Embryonic facial prominence (tissue), 1 donor: ENCODE measurements around the gene NOX5.

ENCODE experiments used
- DNase-seq: peaks from one replicate; pipeline ENCODE4 v3.0.0-alpha.2; 2016; ENCODE audit errors: extremely low spot score

Gene NOX5

DNA sequence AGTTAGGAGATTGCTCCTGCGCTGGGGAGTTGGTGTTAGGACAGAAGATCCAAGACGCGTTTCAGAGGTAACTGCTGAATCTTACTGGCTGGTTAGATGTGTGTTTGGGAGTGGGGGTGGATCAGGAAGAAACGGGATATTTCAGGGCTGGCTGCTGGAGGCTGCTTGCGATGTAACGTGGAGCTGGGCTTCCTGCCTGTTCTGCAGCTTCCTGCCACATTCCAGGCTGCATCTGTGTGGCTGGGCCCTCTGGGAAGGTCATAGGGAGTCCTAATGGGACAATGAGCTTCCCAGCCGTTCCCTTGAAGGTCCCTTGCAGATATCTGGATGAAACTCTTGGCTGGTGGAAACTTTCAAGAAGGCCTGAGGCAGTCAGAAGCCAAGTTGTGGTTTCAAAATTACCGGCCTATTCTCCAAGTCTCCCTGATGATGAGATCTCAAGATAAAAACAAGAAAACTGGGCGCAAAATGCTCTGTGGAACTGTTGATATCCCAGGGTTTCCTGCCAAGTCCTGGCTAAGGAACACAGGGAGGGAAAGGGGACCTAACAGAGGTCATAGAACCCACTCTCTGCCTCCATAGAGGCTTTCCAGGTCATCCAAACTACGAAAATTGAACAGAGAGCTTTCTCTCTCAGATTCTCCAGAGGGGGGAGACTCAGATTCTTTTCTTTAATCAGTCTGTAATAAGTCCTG is 67.0 kb downstream of the NOX5 start:
- no peak for DNase-seq

- DNase-seq: no peak
Observed at GRCh38 chr15:69082021-69082502, 67.6 kb downstream of the NOX5 start.

GRCh38 chr15:69082554-69082953 is 68.1 kb downstream of the NOX5 start:
- no peak for DNase-seq

DNA sequence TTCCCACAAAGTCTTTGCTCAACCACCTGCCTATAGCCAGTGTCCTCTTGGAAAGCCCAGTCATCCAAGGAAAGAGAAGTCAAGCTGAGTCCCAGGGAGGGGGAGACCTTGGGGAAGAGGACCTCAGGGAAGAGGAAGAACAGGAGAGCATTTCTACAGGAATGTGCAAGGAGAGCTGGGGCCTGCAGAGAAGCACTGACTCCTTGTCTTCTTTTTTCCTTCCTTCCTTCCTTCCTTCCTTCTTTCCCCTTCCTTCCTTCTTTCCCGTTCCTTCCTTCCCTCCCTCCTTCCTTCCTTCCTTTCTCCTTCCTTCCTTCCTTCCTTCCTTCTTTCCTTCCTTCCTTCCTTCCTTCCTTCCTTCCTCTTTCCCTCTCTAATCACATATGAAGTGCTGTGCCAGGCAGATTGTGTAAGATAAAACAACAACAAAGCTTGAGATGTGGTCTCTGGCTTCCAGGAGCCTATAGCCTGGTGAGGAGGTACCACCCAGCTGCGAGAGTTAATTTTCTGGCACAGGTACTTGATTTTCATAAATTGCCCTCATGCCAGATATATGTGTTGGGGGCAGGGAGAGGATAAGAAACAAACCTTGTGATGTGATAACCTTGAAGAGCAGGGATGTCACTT is 70.0 kb downstream of the NOX5 start:
- no peak for DNase-seq

DNA sequence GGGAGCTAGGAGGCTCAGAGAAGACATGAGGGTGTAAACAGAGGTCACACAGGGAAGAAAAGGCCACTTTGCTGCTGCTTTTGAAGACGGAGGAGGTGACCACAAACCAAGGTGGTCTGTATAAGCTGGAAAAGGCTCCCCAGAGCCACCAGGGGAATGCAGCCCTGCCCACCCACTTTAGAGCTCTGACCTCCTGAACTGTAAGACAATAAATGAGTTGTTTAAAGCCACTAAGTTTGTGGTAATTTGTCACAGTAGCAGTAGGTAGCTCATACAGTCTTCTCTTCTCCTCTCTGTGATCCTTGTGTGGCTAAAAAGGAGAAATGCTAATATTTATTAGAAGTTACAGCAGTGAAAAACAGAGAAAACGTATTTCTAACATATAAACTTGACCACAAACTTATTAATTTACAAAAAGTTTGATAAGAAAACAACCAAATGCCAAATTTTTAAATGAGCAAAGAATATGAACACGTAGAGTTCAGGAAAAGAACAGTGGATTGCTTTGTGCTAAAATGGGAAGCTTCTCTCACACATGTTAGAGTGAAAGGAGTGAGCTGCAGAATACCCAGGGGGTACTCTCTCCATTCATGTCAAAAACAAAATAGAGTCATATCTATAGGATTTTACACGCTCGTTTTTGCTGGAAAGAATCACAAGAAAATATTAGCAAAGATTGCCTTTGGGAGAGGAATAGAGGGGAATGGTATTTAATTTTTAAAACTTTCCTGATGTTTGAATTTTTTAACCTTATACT is 71.0 kb downstream of the NOX5 start:
- no peak for DNase-seq

- DNase-seq: no peak
Observed at GRCh38 chr15:69086427-69087204, 72.1 kb downstream of the NOX5 start.

GRCh38 chr15:69087366-69087976 is 73.0 kb downstream of the NOX5 start:
- no peak for DNase-seq

DNA sequence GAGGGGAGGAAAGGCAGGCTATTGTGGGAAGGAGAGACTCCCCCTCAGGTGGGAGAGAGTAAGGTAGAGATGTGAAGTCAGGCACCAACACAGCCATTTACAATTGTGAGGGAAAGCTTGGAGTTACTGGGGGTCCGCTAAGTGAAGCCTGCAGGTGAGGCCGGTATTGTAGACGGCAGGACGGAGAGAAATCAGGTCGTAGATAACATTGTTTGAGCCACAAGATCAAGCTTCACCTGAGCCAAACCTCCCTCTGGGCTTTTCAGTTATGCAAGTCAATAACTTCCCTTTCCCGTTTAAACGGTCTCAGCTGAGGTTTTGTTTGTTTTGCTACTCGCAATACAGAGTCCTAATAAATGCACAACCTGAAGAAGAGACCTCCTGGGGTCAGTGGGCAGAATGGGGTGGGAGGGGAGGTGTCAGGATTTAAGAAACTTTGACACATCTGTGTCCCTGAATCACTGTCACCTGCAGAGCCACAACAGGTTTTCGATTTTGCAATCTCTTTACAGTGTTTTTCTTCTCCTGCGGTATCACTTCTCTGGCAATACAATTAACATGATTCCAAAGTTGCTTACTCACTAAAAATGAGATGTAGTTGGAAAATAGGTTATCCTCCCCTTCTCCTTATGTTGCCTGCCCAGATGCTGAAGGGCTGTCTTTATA is 73.9 kb downstream of the NOX5 start:
- no peak for DNase-seq

- DNase-seq: no peak
Observed at GRCh38 chr15:69089258-69089657, 74.8 kb downstream of the NOX5 start.

DNA sequence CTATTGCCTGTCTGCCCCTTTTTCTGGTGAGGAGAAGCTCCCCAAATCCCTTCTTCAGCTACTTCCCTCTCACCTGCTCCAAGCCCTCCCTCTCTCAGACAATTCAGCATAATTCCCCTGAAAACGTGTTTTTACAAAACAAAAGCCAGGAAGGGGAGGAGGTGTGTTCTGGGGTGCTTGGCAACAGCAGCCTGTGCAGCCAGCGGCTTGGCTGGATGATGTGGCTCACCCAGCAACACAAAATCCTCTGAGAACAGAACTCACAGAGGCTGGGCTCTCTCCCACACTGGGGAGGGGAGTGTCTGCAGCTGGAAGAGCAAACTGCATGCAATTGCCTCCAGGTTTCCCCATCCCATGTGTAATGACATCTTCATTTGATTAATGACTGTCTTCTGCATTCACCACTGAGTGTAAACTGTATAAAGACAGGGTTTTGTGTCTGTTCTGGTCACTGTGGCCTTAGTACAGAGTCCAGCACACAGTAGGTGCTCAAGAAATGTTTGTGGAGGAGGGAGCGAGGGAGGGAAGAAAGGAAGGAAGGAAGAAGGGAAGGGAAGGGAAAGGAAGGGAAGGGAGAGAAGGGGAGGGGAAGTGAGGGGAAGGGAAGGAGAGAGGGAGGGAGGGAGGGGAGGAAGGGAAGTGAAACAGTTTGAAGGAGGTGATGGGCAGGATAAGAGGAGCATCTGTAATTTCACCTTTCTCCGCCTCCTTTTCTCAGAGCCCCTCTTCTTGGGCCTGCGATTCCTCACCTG is 75.9 kb downstream of the NOX5 start:
- DNase-seq: peak; percentile 29

- DNase-seq: no peak
Observed at GRCh38 chr15:69091654-69092053, 77.2 kb downstream of the NOX5 start.

GRCh38 chr15:69092159-69092558 is 77.7 kb downstream of the NOX5 start:
- DNase-seq: no peak

GRCh38 chr15:69093127-69093526 is 78.6 kb downstream of the NOX5 start:
- DNase-seq: no peak

GRCh38 chr15:69093614-69094013 is 79.1 kb downstream of the NOX5 start:
- DNase-seq: no peak

- no peak for DNase-seq
Observed at GRCh38 chr15:69094124-69094921, 79.8 kb downstream of the NOX5 start.

- DNase-seq: no peak
Observed at GRCh38 chr15:69095274-69095673, 80.8 kb downstream of the NOX5 start.

GRCh38 chr15:69096196-69096595 is 81.7 kb downstream of the NOX5 start:
- no peak for DNase-seq

DNA sequence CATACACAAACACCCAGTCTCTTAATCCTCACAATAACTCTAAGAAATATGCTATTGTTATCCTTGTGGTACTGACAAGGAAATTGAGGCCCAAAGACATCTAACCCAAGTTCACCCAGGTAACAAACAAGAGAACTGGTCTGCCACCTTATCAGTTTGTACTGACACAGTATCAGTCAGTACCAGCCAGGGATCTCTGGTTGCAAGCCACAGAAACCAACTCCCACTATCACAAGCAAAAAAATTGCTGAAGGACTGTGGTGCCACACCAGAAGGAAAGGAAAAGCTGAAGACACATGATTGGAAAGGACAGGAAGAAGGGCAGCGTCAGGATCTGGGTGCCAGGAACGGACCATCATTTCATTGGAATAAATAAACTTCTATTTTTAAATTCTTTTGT is 82.1 kb downstream of the NOX5 start:
- no peak for DNase-seq

GRCh38 chr15:69098771-69099170 is 84.3 kb downstream of the NOX5 start:
- DNase-seq: no peak
